ENCODE measurements around the gene WDFY2. TPM values are rescaled to one million over a fixed set of nuclear protein-coding genes. Genes with fewer than 3 reads are reported as not detected.

The WDFY2 gene
- total and polyA plus RNA-seq, 10 of the 15 experiments (the other 5 are each of a cell fraction or from before 2014, with no cell fraction given) = 2.1 to 13.0 (median 8.1) TPM

DNA sequence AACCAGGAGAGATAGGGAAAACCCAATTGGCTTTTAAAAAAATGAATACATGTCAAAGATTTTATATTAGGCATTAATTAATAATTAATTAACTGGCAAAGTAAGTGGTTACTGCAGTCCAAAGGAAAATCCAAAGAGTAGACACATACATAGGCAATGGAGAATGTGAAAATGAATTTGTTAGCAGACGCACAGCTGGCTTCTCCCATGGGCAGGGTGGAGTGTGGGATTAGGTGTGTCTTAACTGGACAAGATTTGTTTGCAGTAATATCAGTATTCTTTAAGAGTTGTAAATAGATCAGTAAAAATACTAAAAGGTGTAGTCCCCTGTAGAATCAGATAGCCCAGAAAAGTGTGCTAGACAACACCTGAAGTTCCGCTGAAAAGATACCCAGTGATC, 161.0 kb downstream of the WDFY2 start:
- intact Hi-C loops (cut with micrococcal nuclease; ENCODE audit: unreplicated experiment) (no loop called here), in situ Hi-C loops (cut with MboI) (no loop called here)
- DNase-seq (ENCODE audit: low read depth, low spot score) (no peak), FAIRE-seq (no peak), ATAC-seq (no peak)
- peaks cover 0 to 7% of the 10 kb centered on the region in 2 experiments; a peak in 1 of 4 replicates for H3K36me3 ChIP-seq (ENCODE audit: control insufficient read depth in 2 of 2, insufficient read depth in 2 of 2, low read length in 1 of 2)
- peaks cover 13% of the 10 kb centered on the region; the same call in 2 of the 3 replicates for H3K9me3 ChIP-seq (replicated peaks; ENCODE audit: control insufficient read depth, insufficient read depth, low read length)
- SMC1A ChIA-PET (ENCODE audit: uncharacterized antibody, unreplicated experiment) = interaction anchor here (1.0 to 1.9 kb wide), 3 partner anchors 14 to 50 kb away, joined by 3 to 6 read pairs (median 4); no protein-coding TSS in a partner anchor
- no peaks in the 10 kb centered on the region for H4K20me1 ChIP-seq (ENCODE audit: control insufficient read depth, insufficient read depth)
- CTCF ChIA-PET = interaction anchor here (2.1 kb wide), 1 partner anchor 13 kb away, joined by 6 read pairs; no protein-coding TSS in a partner anchor
- H3K9ac ChIP-seq (ENCODE audit: control insufficient read depth, insufficient read depth, low read length) = no peak overlapping the region
- no peak overlapping the region for H3K27ac ChIP-seq (ENCODE audit: control insufficient read depth, insufficient read depth)
- POLR2A ChIA-PET = no interaction called here
- 100% methylated on average over 2 of the region's 2 CpGs for WGBS (ENCODE audit: insufficient coverage, insufficient replicate concordance, low lambda C conversion rate, missing lambda C conversion rate)
- TF ChIP-seq ZBED1 (IDR thresholded peaks at IDR 0.05; ENCODE audit: borderline replicate concordance) (no peak), JUND (IDR thresholded peaks at IDR 0.05; ENCODE audit: low read depth, low read length) (no peak), ZZZ3 (IDR thresholded peaks at IDR 0.05; ENCODE audit: control insufficient read depth, insufficient read length, low read depth) (no peak)
- no peaks in the 10 kb centered on the region for H3K79me2 ChIP-seq (ENCODE audit: control insufficient read depth, insufficient read depth, low read length)
- RAD21 ChIA-PET (ENCODE audit: unreplicated experiment) = no interaction called here
- H3K4me1 ChIP-seq (ENCODE audit: control insufficient read depth, insufficient read depth, low read length) = no peaks in the 10 kb centered on the region
- H2AFZ ChIP-seq (ENCODE audit: control insufficient read depth, low read depth, low read length) = no peak overlapping the region
- no peak overlapping the region for H3K4me3 ChIP-seq
- no peak overlapping the region for H3K4me2 ChIP-seq (ENCODE audit: control insufficient read depth, insufficient read depth)
- H3K27me3 ChIP-seq (replicated peaks in 1 of 2; ENCODE audit: control insufficient read depth in 2 of 2, insufficient read depth in 2 of 2, low read length in 1 of 2) = no peaks in the 10 kb centered on the region
- no TSS peak for BruUV-seq (replicated peaks)

DNA sequence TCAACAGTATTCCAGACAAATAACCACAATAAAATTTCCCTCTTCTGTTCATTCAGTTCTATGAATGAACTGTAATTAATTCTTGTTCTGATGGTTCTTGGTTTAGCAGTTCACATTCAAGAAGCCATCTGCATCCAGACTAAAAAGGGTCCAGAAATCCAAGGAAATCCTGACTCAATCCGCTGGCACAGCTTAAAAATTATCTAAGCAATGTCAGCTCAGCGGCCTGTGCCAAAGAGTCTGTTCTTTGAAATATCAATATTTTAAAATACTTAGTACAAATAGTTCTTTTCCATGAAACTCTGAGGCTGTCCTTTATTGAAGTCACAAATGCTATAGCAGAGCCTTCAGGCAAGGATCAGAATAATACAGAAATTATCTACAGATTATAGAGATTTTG, 162.5 kb downstream of the WDFY2 start:
- intact Hi-C loops (cut with micrococcal nuclease; ENCODE audit: unreplicated experiment) (no loop called here), in situ Hi-C loops (cut with MboI) (no loop called here)
- ATAC-seq = no peak
- Histone ChIP-seq H3K27me3 (replicated peaks in 1 of 2; ENCODE audit: control insufficient read depth in 2 of 2, insufficient read depth in 2 of 2, low read length in 1 of 2) (no peaks in the 10 kb centered on the region), H3K4me1 (ENCODE audit: control insufficient read depth, insufficient read depth, low read length) (no peaks in the 10 kb centered on the region), H3K4me3 (no peak overlapping the region), H3K9me3 (replicated peaks; ENCODE audit: control insufficient read depth, insufficient read depth, low read length) (peaks cover 13% of the 10 kb centered on the region; the same call in 2 of the 3 replicates), H3K27ac (ENCODE audit: control insufficient read depth, insufficient read depth) (no peak overlapping the region), H4K20me1 (ENCODE audit: control insufficient read depth, insufficient read depth) (no peaks in the 10 kb centered on the region), H3K4me2 (ENCODE audit: control insufficient read depth, insufficient read depth) (no peak overlapping the region), H3K79me2 (ENCODE audit: control insufficient read depth, insufficient read depth, low read length) (no peaks in the 10 kb centered on the region), H2AFZ (ENCODE audit: control insufficient read depth, low read depth, low read length) (no peak overlapping the region), H3K36me3 (ENCODE audit: control insufficient read depth in 2 of 2, insufficient read depth in 2 of 2, low read length in 1 of 2) (0 out of 4 replicates have a peak, but pooled peaks cover 0 to 6% of the 10 kb centered on the region in 2 experiments), H3K9ac (ENCODE audit: control insufficient read depth, insufficient read depth, low read length) (no peak overlapping the region)
- ChIA-PET RAD21 (ENCODE audit: unreplicated experiment) (no interaction called here), SMC1A (ENCODE audit: uncharacterized antibody, unreplicated experiment) (interaction anchor here (1.1 to 2.3 kb wide), 2 partner anchors 10 kb away, joined by 3 to 6 read pairs; no protein-coding TSS in a partner anchor), POLR2A (no interaction called here), CTCF (interaction anchor here (2.1 kb wide), 1 partner anchor 11 kb away, joined by 6 read pairs; no protein-coding TSS in a partner anchor)
- BruUV-seq (replicated peaks) = no TSS peak
- no peak for FAIRE-seq
- TF ChIP-seq POLR2A (IDR thresholded peaks at IDR 0.05; ENCODE audit: low read depth, low read length) (no peak), FOXK2 (IDR thresholded peaks at IDR 0.05) (no peak), MTA3 (IDR thresholded peaks at IDR 0.05; ENCODE audit: borderline replicate concordance, low read length) (no peak), SPI1 (IDR thresholded peaks at IDR 0.05; ENCODE audit: borderline replicate concordance, insufficient read depth, low read depth, low read length) (no peak), NR2C2 (IDR thresholded peaks at IDR 0.05; ENCODE audit: borderline replicate concordance, control insufficient read depth, insufficient read length, low read depth) (no peak), RFX5 (IDR thresholded peaks at IDR 0.05; ENCODE audit: low read depth, low read length) (no peak), POLR2AphosphoS5 (IDR thresholded peaks at IDR 0.05; ENCODE audit: low read length) (no peak)
- TF ChIP-seq, protein P1, sequence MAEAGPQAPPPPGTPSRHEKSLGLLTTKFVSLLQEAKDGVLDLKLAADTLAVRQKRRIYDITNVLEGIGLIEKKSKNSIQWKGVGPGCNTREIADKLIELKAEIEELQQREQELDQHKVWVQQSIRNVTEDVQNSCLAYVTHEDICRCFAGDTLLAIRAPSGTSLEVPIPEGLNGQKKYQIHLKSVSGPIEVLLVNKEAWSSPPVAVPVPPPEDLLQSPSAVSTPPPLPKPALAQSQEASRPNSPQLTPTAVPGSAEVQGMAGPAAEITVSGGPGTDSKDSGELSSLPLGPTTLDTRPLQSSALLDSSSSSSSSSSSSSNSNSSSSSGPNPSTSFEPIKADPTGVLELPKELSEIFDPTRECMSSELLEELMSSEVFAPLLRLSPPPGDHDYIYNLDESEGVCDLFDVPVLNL (IDR thresholded peaks at IDR 0.05; ENCODE audit: low read depth, low read length) = no peak
- TF ChIP-seq, protein P2, sequence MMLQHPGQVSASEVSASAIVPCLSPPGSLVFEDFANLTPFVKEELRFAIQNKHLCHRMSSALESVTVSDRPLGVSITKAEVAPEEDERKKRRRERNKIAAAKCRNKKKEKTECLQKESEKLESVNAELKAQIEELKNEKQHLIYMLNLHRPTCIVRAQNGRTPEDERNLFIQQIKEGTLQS (IDR thresholded peaks at IDR 0.05; ENCODE audit: borderline replicate concordance, extremely low read depth, low read depth, low read length) = no peak
- WGBS (ENCODE audit: insufficient coverage, insufficient replicate concordance, low lambda C conversion rate, missing lambda C conversion rate) = 92% methylated on average over 2 of the region's 2 CpGs
- no peak for DNase-seq (ENCODE audit: low read depth, low spot score)

Data from GM12878 (cell line).